Astrocyte (in vitro differentiated cells and primary cell): ENCODE data around the gene GAMT.

Experiments used
- CTCF ChIP-seq: IDR thresholded peaks from 2 replicates; pipeline ENCODE4 v1.5.1; 2011; ENCODE audit warnings: low read depth, mild to moderate bottlenecking, inconsistent platforms, low read length, moderate library complexity; ENCODE audit not compliant: insufficient read depth
- EZH2 ChIP-seq: IDR thresholded peaks from 2 replicates; pipeline ENCODE4 v1.6.1; 2012; ENCODE audit warnings: mild to moderate bottlenecking, low read length, inconsistent platforms; ENCODE audit not compliant: insufficient read depth

- no peak for TF ChIP-seq CTCF
- no peak for TF ChIP-seq EZH2
These were observed 16.5 kb upstream of the GAMT start for GRCh38 chr19:1417681-1418495.
